Activated CD8-positive, alpha-beta memory T cell treated with anti-CD3 and anti-CD28 coated beads, Interleukin-2, amount 10 ng/mL, durations not matched to agents 7 days and 5 days (primary cell): ENCODE results near the gene SDHB. TPM values are rescaled to one million over a fixed set of nuclear protein-coding genes. Genes with fewer than 3 reads are reported as not detected.

Experiments used
- ATAC-seq: fragments of 150-1000 bp; cut with Tn5 transposase; one replicate; pipeline ENCODE4 v1.10.0; 2021; ENCODE audit warnings: moderate library complexity
- CTCF ChIA-PET: fragments of 350-600 bp; sonication (Branson Sonifier 250); formaldehyde crosslinking; loops from one replicate; lab custom pipeline; 2021; ENCODE audit warnings: antibody characterized with exemption; lab: Charles Lee
- DNase-seq: peaks from one replicate; pipeline ENCODE4 v3.0.0-alpha.2; 2020
- H3K27ac Mint-ChIP-seq: one replicate; pipeline ENCODE4 v1.8.0; 2021; ENCODE audit warnings: mild to moderate bottlenecking, mixed read lengths
- H3K27me3 Mint-ChIP-seq: one replicate; pipeline ENCODE4 v1.8.0; 2021; ENCODE audit warnings: mixed read lengths
- H3K36me3 Mint-ChIP-seq: one replicate; pipeline ENCODE4 v1.8.0; 2021; ENCODE audit warnings: mild to moderate bottlenecking, mixed read lengths
- H3K4me1 Mint-ChIP-seq: one replicate; pipeline ENCODE4 v1.8.0; 2021; ENCODE audit warnings: mixed read lengths
- H3K4me3 Mint-ChIP-seq: one replicate; pipeline ENCODE4 v1.8.0; 2021; ENCODE audit warnings: mild to moderate bottlenecking, moderate library complexity, mixed read lengths
- H3K9me3 Mint-ChIP-seq: one replicate; pipeline ENCODE4 v1.8.0; 2022; ENCODE audit warnings: low read depth, mixed read lengths
- total RNA-seq, 2 experiments: library from RNA; stranded (reverse); gene quantifications; one replicate each; pipeline ENCODE4 v1.2.3, GENCODE V29; 2021

SDHB gene
- total RNA-seq, 2 experiments from 2014 or later: 108 TPM

DNA sequence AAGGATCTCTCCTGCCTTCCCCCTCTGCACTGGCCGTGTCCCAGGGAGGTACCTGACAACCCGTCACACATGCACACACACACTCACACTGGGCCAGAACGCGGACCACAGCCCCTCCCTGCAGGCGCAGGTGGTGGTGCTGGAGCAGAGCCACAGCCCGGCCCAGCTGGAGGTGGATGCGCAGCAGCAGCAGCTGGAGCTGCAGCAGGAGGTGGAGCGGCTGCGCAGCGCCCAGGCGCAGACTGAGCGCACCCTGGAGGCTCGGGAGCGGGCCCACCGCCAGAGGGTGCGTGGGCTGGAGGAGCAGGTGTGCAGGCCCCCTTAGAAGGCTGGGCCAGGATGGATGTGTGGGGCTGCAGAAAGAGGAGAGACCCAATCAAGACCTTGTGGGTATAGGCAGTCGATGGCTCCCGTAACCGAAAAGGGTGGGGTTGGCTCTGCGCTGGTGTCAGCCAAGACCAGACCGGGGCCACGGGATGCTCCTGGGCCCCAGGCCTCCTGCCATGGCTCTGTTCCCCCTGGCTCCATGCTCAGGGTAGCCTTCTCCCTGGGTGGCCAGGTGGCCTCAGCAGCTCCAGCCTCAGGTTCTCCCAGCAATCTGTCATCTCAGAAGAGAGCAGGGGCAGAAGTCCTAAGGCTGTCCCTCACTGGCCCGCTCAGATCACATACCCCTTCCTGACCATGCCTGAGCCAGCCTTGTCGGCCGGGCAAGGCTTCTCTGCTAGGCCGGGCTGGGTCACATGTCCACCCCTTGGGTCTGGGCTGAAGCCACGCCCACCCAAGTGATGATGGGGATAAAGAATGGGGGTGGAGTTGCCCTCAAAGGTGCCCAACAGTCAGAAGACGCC is 82.3 kb downstream of the SDHB start:
- CTCF ChIA-PET: interaction anchor here (1.1 kb wide), 1 partner anchor 11 kb away, joined by 4 read pairs; no protein-coding TSS in a partner anchor
- Mint-ChIP-seq H3K4me3 (no peak overlapping the region), H3K36me3 (no peaks in the 10 kb centered on the region), H3K9me3 (no peaks in the 10 kb centered on the region), H3K27me3 (no peaks in the 10 kb centered on the region), H3K4me1 (no peaks in the 10 kb centered on the region), H3K27ac (no peak overlapping the region)
- no peak for ATAC-seq
- DNase-seq: no peak

DNA sequence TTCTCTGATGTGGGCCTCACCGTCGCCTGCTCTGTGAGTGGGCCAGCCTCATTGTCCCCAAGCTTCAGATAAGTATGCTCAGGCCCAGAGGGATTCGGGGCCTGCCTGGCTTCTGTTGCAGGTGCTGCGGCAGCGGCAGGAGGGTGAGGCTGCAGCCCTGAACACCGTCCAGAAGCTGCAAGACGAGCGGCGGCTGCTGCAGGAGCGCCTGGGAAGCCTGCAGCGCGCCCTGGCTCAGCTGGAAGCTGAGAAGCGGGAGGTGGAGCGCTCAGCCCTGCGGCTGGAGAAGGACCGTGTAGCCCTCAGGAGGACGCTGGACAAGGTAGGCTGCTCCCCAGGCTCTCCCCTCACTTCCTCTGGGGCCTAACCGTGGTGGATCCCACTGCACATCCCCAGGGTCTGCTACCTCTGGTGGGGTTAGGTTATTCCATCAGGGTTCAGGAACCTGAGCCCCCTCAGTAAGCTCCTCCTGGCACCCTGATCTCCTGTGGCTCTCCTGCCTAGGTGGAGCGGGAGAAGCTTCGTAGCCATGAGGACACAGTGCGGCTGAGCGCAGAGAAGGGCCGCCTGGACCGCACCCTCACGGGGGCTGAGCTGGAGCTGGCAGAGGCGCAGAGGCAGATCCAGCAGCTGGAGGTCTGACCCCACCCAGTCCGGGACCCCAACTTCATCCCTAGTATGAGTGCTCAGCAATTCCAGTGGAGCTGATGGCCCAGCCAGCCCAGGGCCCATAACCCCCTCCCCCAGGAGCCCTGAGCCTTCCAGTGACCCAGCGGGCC is 83.5 kb downstream of the SDHB start:
- no peaks in the 10 kb centered on the region for H3K36me3 Mint-ChIP-seq
- no peaks in the 10 kb centered on the region for H3K4me1 Mint-ChIP-seq
- DNase-seq: no peak
- H3K4me3 Mint-ChIP-seq: no peak overlapping the region
- ATAC-seq: no peak
- CTCF ChIA-PET: interaction anchor here (1.5 kb wide), 1 partner anchor 10 kb away, joined by 6 read pairs; no protein-coding TSS in a partner anchor
- H3K27me3 Mint-ChIP-seq: no peaks in the 10 kb centered on the region
- H3K9me3 Mint-ChIP-seq: no peaks in the 10 kb centered on the region
- no peak overlapping the region for H3K27ac Mint-ChIP-seq

DNA sequence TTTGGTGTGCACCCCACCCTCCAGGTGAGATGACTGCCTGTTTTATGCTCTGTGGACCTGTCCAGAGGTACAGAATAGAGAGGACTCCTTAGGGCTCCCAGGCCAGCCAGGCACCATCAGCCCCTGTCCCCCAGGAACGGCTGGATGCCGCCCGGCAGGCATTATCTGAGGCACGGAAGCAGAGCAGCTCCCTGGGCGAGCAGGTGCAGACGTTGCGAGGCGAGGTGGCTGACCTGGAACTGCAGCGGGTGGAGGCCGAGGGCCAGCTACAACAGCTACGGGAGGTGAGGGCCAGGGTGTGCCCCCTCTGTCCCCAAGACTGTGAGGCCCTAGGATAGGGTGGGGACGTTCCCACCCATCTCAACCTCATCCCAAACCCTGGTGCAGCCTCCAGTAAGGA is 84.2 kb downstream of the SDHB start:
- CTCF ChIA-PET: interaction anchor here (1.5 kb wide), 1 partner anchor 9 kb away, joined by 6 read pairs; no protein-coding TSS in a partner anchor
- Mint-ChIP-seq H3K4me3 (no peak overlapping the region), H3K27ac (no peak overlapping the region), H3K36me3 (no peaks in the 10 kb centered on the region), H3K9me3 (no peaks in the 10 kb centered on the region), H3K27me3 (no peaks in the 10 kb centered on the region), H3K4me1 (no peaks in the 10 kb centered on the region)
- no peak for DNase-seq
- no peak for ATAC-seq

DNA sequence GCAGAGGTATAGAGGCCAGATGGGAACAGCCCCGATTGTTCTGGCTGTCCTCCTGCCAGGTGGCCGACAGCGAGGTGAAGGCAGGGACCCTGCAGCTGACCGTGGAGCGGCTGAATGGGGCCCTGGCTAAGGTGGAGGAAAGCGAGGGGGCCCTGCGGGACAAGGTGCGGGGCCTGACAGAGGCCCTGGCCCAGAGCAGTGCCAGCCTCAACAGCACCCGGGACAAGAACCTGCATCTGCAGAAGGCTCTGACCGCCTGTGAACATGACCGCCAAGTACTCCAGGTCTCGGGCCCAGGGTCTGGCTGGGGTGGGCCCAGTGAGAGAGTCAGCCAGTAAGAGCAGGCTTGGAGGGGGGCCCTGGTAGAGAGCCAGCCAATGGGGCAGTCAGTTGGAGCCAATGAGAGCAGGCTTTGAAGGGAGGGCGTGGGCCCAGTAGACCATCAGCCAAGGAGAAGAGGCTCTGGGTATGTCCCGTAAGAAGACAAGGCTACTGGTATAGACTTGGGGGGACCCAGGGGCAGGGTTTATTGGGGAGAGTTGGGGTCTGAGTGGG is 84.7 kb downstream of the SDHB start:
- Mint-ChIP-seq H3K36me3 (no peaks in the 10 kb centered on the region), H3K27ac (no peak overlapping the region), H3K9me3 (no peaks in the 10 kb centered on the region), H3K4me3 (no peak overlapping the region), H3K4me1 (no peaks in the 10 kb centered on the region), H3K27me3 (no peaks in the 10 kb centered on the region)
- CTCF ChIA-PET: interaction anchor here (0.6 kb wide), 1 partner anchor 160 kb away, joined by 4 read pairs; no protein-coding TSS in a partner anchor
- ATAC-seq (no peak), DNase-seq (no peak)

Other genes starting within 250 kb of the SDHB start
- gene RNU1-2, start 158.1 kb downstream of the SDHB start, total RNA-seq: 1,000 to 10,000 TPM in 1 of 2 experiments, 100 to 1,000 TPM in 1; 922 to 3,744 TPM
- 10 to 100 TPM; 20.5 to 26.6 TPM for gene CROCC, start 132.1 kb downstream of the SDHB start, total RNA-seq
- gene MFAP2, start 73.4 kb downstream of the SDHB start, total RNA-seq: not detected
- gene ATP13A2, start 42.1 kb downstream of the SDHB start, total RNA-seq: 10 to 100 TPM; 49.2 to 52.9 TPM
- gene PADI2, start 65.4 kb upstream of the SDHB start, total RNA-seq: under 1 TPM; 0.09 to 0.23 TPM
- not detected for gene PADI1, start 151.1 kb upstream of the SDHB start, total RNA-seq
- gene PADI3, start 195.1 kb upstream of the SDHB start, total RNA-seq: not detected